ENCODE results near the gene TPTE2.
"Not testable (repeated sequence)": the region's sequence is repeated elsewhere in the genome, so short reads cannot be mapped to it uniquely, and the experiment has no call there.

Gene TPTE2

GRCh38 chr13:19561585-19561984, 253 bp upstream of the TPTE2 start:
- DNase-seq: no peak

GRCh38 chr13:19560672-19561071, 660 bp downstream of the TPTE2 start:
- not testable (repeated sequence) for DNase-seq

- not testable (repeated sequence) for DNase-seq
Measured at GRCh38 chr13:19559739-19560138, 1.6 kb downstream of the TPTE2 start.

- not testable (repeated sequence) for DNase-seq
Measured at GRCh38 chr13:19557287-19557686, 4.0 kb downstream of the TPTE2 start.

- not testable (repeated sequence) for DNase-seq
Measured at GRCh38 chr13:19549245-19549644, 12.1 kb downstream of the TPTE2 start.

- not testable (repeated sequence) for DNase-seq
Measured at GRCh38 chr13:19525634-19526033, 35.7 kb downstream of the TPTE2 start.

- no peak for DNase-seq
Measured at GRCh38 chr13:19519049-19519448, 42.3 kb downstream of the TPTE2 start.

- DNase-seq: not testable (repeated sequence)
Measured at GRCh38 chr13:19507623-19508022, 53.7 kb downstream of the TPTE2 start.

GRCh38 chr13:19460126-19460525, 101.2 kb downstream of the TPTE2 start:
- not testable (repeated sequence) for DNase-seq

GRCh38 chr13:19439056-19439686, 122.2 kb downstream of the TPTE2 start:
- DNase-seq: not testable (repeated sequence)

GRCh38 chr13:19437780-19438179, 123.6 kb downstream of the TPTE2 start:
- not testable (repeated sequence) for DNase-seq

- DNase-seq: not testable (repeated sequence)
Measured at GRCh38 chr13:19422236-19422635, 139.1 kb downstream of the TPTE2 start.

GRCh38 chr13:19412494-19412893, 148.8 kb downstream of the TPTE2 start:
- not testable (repeated sequence) for DNase-seq

GRCh38 chr13:19382746-19383511, 178.4 kb downstream of the TPTE2 start:
- not testable (repeated sequence) for DNase-seq

GRCh38 chr13:19382111-19382510, 179.2 kb downstream of the TPTE2 start:
- DNase-seq: no peak
